WERI-Rb-1 (cell line): ENCODE data around the gene OR1I1.
"Not testable (repeated sequence)": the region's sequence is repeated elsewhere in the genome, so short reads cannot be mapped to it uniquely, and the experiment has no call there.

Source experiments
- DNase-seq: peaks from one replicate; pipeline ENCODE4 v3.0.0-alpha.2; 2020
- H3K27ac ChIP-seq: fragments of 250-450 bp; sonication (Bioruptor Pico); 2 replicates; pipeline ENCODE4 v1.5.1; 2020; ENCODE audit warnings: mild to moderate bottlenecking, moderate library complexity
- H3K27me3 ChIP-seq: fragments of 250-450 bp; sonication (Bioruptor Pico); 2 replicates; pipeline ENCODE4 v1.5.1; 2021; ENCODE audit warnings: mild to moderate bottlenecking, low read depth, moderate library complexity; ENCODE audit not compliant: insufficient read depth, severe bottlenecking
- H3K36me3 ChIP-seq: fragments of 250-450 bp; sonication (Bioruptor Pico); 2 replicates; pipeline ENCODE4 v1.5.1; 2020; ENCODE audit warnings: mild to moderate bottlenecking, moderate library complexity
- H3K4me3 ChIP-seq: 2 replicates; pipeline ENCODE4 v1.5.1; 2011; ENCODE audit warnings: low read depth, mild to moderate bottlenecking, control low read depth, low read length
- H3K9me3 ChIP-seq: fragments of 250-450 bp; sonication (Bioruptor Pico); 2 replicates; pipeline ENCODE4 v1.5.1; 2021; ENCODE audit warnings: mild to moderate bottlenecking, moderate library complexity; ENCODE audit not compliant: severe bottlenecking
- TF ChIP-seq, protein P1 (sequence below): IDR thresholded peaks from 2 replicates; pipeline ENCODE4 v1.5.1; 2011; ENCODE audit warnings: low read depth, mild to moderate bottlenecking, control low read depth, inconsistent platforms, low read length

OR1I1 gene

DNA sequence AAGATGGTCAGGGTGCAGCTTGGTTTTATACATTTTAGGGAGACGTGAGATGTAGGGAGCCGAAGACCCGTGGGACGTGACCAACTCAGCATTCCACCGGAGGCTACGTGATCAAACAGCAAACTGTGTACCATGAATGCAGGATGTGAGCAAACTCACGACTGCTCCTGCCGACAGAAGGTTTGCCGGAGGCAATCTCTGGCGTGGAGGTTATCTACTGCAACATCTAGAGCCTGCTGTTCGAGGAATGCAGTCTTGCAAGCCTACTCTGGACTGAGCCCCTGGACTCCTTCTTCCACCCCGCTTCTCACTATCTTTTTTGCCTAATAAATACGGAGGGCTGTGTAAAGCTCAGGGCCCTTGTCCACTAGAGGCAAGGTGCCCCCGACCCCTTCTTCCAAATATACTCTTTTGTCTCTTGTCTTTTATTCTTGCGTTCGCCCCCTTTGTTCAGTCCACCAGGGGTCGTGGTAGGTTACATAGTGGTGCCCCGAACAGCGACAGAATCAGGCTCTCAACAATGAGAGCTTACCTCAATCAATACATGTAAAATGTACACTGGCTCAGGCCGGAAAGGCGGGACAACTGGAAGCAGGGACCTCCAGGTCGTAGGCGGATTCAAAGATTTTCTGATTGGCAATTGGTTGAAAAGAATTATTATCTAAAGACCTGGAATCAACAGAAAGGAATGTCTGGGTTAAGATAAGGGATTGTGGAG, 8.9 kb upstream of the OR1I1 start:
- TF ChIP-seq, protein P1, sequence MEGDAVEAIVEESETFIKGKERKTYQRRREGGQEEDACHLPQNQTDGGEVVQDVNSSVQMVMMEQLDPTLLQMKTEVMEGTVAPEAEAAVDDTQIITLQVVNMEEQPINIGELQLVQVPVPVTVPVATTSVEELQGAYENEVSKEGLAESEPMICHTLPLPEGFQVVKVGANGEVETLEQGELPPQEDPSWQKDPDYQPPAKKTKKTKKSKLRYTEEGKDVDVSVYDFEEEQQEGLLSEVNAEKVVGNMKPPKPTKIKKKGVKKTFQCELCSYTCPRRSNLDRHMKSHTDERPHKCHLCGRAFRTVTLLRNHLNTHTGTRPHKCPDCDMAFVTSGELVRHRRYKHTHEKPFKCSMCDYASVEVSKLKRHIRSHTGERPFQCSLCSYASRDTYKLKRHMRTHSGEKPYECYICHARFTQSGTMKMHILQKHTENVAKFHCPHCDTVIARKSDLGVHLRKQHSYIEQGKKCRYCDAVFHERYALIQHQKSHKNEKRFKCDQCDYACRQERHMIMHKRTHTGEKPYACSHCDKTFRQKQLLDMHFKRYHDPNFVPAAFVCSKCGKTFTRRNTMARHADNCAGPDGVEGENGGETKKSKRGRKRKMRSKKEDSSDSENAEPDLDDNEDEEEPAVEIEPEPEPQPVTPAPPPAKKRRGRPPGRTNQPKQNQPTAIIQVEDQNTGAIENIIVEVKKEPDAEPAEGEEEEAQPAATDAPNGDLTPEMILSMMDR, result no peak
- peaks cover 91% of the 10 kb centered on the region for H3K27me3 ChIP-seq

DNA sequence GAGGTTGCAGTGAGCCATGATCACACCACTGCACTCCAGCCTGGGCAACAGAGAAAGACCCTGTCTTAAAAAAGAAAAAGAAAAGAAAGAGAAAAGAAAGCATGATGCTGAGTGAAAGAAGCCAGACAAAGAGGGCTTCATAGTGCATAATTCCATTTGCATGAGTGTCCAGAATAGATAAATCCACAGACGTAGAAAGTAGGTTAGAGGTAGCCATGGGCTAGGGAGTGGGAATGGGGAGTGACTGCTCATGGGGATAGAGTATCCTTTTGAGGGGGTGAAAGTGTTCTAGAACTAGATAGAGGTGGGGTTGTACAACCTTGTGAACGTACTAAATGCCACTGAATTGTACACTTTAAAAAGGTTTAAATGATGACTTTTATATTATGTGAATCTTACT, 7.6 kb upstream of the OR1I1 start:
- no peak overlapping the region for H3K27ac ChIP-seq
- no peaks in the 10 kb centered on the region for H3K9me3 ChIP-seq
- peaks cover 95% of the 10 kb centered on the region for H3K27me3 ChIP-seq
- TF ChIP-seq, protein P1, result no peak
- no peak overlapping the region for H3K4me3 ChIP-seq
- no peak for DNase-seq
- H3K36me3 ChIP-seq, result no peaks in the 10 kb centered on the region

More for the DNA sequence above, 8.9 kb upstream of the OR1I1 start:
- Histone ChIP-seq H3K27ac (no peak overlapping the region), H3K36me3 (no peaks in the 10 kb centered on the region), H3K4me3 (no peak overlapping the region), H3K9me3 (no peaks in the 10 kb centered on the region)
- peak; percentile 8 for DNase-seq

DNA sequence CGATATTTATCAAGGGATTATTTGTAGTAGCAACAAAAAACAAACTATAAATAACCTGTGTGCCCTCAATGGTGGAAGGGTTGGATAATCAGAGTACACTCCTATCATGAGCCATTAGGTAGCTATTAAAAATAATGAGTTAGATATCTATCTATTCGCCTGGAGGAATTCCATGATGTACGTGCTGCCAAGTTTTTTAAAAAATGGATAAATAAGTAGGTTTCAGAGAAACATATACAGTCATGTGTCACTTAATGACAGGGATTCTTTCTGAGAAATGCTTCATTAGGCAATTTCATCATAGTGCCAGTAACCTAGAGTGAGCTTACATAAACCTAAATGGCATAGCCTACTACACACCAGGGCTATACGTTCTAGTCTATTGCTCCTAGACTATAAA, 6.2 kb upstream of the OR1I1 start:
- Histone ChIP-seq H3K27ac (no peak overlapping the region), H3K36me3 (no peaks in the 10 kb centered on the region), H3K4me3 (no peak overlapping the region), H3K27me3 (peaks cover 91% of the 10 kb centered on the region), H3K9me3 (no peaks in the 10 kb centered on the region)
- DNase-seq, result no peak
- TF ChIP-seq, protein P1, result no peak

DNA sequence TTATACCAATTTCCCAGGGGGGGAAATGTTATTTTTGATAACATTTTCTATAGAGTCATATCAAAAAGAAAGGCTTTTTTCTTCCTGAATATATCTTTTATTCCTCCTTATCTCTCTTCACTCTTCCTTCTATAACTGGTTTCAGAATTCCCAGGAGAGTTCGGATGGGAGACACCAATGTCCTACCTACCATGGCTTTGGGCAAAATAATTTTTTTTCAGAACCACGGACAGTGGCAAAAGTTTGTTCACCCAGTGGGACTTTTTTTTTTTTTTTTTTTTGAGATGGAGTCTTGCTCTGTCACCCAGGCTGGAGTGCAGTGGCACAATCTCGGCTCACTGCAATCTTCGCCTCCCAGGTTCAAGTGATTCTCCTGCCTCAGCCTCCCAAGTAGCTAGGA, 2.0 kb upstream of the OR1I1 start:
- peaks cover 89% of the 10 kb centered on the region for H3K27me3 ChIP-seq
- not testable (repeated sequence) for DNase-seq, H3K9me3 ChIP-seq, H3K4me3 ChIP-seq, H3K27ac ChIP-seq, H3K36me3 ChIP-seq

DNA sequence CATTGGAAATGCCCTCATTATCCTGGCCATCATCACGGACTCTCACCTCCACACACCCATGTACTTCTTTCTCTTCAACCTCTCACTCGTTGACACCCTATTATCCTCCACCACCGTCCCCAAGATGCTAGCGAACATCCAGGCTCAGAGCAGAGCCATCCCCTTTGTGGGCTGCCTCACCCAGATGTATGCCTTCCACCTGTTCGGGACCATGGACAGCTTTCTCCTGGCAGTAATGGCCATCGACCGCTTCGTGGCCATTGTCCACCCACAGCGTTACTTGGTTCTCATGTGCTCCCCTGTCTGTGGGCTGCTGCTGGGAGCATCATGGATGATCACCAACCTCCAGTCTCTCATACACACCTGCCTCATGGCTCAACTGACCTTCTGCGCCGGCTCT, 5.2 kb downstream of the OR1I1 start:
- Histone ChIP-seq H3K27me3 (peaks cover 68% of the 10 kb centered on the region), H3K27ac (no peak overlapping the region), H3K9me3 (no peaks in the 10 kb centered on the region), H3K36me3 (no peaks in the 10 kb centered on the region), H3K4me3 (no peak overlapping the region)
- TF ChIP-seq, protein P1, result no peak
- DNase-seq, result no peak

DNA sequence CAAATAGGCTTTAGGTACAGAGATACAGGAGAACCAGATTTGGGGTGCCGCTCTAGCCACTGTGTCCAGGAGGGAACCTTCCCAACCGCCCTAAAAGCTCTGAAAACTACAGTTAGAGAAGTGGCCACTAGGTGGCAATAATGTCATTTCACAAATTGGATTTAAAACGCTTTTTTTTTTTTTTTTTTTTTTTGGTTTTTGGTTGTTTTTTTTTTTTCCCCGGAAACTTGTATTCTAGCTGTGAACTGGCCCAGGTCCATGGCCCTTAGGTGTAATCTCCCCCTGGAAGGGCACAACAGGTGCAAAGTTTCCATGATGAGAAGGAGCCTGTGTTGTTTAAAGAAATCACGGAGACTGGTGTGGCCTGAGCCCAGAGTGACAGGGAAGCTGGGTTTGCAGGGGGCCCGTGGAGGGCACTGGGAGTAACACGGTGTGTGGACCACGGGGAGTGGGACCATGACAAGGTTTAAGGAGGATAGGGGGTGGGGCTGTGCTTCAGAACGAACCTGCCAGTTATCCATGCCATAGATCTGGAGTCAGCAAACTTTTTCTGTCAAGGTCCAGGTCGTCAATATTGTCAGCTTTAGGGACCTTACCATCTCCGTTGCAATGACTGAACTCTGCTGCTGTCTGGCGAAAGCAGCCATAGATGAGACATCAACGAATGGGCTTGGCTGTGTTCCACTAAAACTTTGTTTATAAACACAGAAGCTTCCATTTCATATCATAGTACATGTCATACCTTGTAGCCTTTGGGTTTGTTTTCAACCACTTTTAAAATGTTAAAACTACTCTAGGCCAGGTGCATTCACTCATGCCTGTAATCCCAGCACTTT, 10.1 kb downstream of the OR1I1 start:
- Histone ChIP-seq H3K9me3 (no peaks in the 10 kb centered on the region), H3K4me3 (no peak overlapping the region), H3K27me3 (peaks cover 57% of the 10 kb centered on the region), H3K27ac (no peak overlapping the region), H3K36me3 (no peaks in the 10 kb centered on the region)
- no peak for DNase-seq
- TF ChIP-seq, protein P1, result peak; percentile 35
